GM12878 (cell line): Measurements from ENCODE around the gene CGB5.

Source experiments
- PKNOX1 ChIP-seq: fragments of 450-650 bp; IDR thresholded peaks from 2 replicates; pipeline ENCODE4 v1.6.1; 2016; ENCODE audit warnings: mild to moderate bottlenecking
- POLR2A ChIP-seq: IDR thresholded peaks from 2 replicates; pipeline ENCODE4 v1.6.1; 2011; ENCODE audit warnings: low read depth, mild to moderate bottlenecking, low read length

GRCh38 chr19:49091391-49092038 is 47.9 kb downstream of the CGB5 start:
- TF ChIP-seq POLR2A (no peak), PKNOX1 (no peak)
